K562 treated with DMSO at 1 percent for 4 hours (cell line): ENCODE results near the gene OR4F17. TPM values are rescaled to one million over a fixed set of nuclear protein-coding genes. Genes with fewer than 3 reads are reported as not detected.

Experiments used
- total RNA-seq: library from RNA; unstranded; fragments of 300-600 nt; gene quantifications from 2 replicates; pipeline ENCODE4 v1.2.3, GENCODE V29; 2022; ENCODE audit not compliant: insufficient read depth

OR4F17 gene, protein sequence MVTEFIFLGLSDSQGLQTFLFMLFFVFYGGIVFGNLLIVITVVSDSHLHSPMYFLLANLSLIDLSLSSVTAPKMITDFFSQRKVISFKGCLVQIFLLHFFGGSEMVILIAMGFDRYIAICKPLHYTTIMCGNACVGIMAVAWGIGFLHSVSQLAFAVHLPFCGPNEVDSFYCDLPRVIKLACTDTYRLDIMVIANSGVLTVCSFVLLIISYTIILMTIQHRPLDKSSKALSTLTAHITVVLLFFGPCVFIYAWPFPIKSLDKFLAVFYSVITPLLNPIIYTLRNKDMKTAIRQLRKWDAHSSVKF
- not detected in 2 replicates for total RNA-seq

DNA sequence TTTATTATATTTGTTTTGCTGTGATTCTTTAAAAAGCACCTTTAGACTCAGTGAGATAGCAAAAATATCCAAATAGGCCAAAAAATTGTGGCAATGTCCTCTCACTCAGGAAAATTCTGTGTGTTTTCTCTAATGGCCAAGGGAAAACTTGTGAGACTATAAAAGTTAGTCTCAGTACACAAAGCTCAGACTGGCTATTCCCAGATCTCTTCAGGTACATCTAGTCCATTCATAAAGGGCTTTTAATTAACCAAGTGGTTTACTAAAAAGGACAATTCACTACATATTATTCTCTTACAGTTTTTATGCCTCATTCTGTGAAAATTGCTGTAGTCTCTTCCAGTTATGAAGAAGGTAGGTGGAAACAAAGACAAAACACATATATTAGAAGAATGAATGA lies at the start of gene OR4F17:
OR4F17 (plus strand) TSS at position 301 of the 400 bp plus-strand sequence. CDS start 3,575 bp downstream, outside the sequence.

Other genes with a start within 250 kb of the OR4F17 start
- gene PLPP2, start 184.3 kb downstream of the OR4F17 start, total RNA-seq: not detected in 2 replicates
- 25.1 and 26.2 TPM in 2 replicates for gene MIER2, start 237.7 kb downstream of the OR4F17 start, total RNA-seq